ENCODE data around the gene IGFL4. TPM values are rescaled to one million over a fixed set of nuclear protein-coding genes. Genes with fewer than 3 reads are reported as not detected.

Gene IGFL4
- total RNA-seq, 4 donors from 2014 or later = not detected

DNA sequence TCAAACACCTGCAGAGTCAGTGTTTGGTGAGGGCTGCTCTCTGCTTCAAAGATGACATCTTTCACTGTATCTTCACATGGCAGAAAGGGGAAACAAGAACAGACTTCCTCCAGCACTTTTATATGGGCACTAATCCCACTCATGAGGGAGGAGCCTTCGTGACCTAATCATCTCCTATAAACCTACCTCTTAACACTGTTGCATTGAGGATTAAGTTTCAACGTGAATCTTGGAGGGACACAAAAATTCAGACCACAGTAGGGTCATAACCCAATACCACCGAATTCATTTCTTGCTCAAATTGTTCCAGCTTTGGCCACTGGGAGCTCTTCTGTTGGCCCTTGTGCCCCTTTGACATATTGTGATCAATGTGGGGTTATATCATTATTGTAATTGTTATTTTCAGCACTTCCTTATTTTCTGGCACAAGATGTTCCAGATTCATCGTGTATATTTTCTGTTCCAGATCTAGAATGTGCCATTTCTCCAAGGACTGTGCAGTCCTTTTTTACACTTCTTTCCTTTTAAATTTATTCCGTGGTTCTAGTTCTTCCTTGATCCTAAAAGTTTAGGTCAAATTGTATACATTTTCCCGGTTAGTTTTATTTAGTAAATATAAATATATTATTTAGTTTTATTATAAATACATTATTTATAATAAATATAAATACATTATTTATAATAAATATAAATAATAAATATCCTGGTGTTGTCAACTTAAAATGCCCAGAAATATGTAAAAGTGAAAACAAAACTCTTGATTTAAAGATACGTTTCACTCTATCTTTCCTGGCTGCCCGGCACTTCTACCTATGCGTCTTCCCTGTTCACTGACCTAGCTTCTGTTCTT lies 35.5 kb upstream of the IGFL4 start:
- Histone ChIP-seq H3K27ac (no peak overlapping the region), H3K9me3 (no peaks in the 10 kb centered on the region), H3K27me3 (peaks cover 62% of the 10 kb centered on the region), H3K36me3 (no peaks in the 10 kb centered on the region), H3K4me1 (peaks cover 0 to 14% (median 8%) of the 10 kb centered on the region in 4 donors), H3K4me3 (no peak overlapping the region)
- intact Hi-C loops (cut with DNase I; ENCODE audit: low total_unique reads) = loop anchor here (5.0 kb wide), 1 partner anchor 191 kb away; no protein-coding TSS in a partner anchor
- in situ Hi-C loops (cut with MboI; ENCODE audit: low pct_ligation_motif_present in 1 of 4, low pct_unique_long_range_greater_than_20kb in 1 of 4, low sequenced_read_pairs in 3 of 4) = loop anchor here in 2 of 4 donors (25.0 kb wide), 1 partner anchor 186 kb away; no protein-coding TSS in a partner anchor
- TF ChIP-seq, protein P1, sequence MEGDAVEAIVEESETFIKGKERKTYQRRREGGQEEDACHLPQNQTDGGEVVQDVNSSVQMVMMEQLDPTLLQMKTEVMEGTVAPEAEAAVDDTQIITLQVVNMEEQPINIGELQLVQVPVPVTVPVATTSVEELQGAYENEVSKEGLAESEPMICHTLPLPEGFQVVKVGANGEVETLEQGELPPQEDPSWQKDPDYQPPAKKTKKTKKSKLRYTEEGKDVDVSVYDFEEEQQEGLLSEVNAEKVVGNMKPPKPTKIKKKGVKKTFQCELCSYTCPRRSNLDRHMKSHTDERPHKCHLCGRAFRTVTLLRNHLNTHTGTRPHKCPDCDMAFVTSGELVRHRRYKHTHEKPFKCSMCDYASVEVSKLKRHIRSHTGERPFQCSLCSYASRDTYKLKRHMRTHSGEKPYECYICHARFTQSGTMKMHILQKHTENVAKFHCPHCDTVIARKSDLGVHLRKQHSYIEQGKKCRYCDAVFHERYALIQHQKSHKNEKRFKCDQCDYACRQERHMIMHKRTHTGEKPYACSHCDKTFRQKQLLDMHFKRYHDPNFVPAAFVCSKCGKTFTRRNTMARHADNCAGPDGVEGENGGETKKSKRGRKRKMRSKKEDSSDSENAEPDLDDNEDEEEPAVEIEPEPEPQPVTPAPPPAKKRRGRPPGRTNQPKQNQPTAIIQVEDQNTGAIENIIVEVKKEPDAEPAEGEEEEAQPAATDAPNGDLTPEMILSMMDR (IDR thresholded peaks at IDR 0.05) = no peak
- no peak for DNase-seq
- 16 to 28% methylated on average over 9 of the region's 9 CpGs for WGBS, 2 donors (ENCODE audit: low coverage in 1 of 2)

DNA sequence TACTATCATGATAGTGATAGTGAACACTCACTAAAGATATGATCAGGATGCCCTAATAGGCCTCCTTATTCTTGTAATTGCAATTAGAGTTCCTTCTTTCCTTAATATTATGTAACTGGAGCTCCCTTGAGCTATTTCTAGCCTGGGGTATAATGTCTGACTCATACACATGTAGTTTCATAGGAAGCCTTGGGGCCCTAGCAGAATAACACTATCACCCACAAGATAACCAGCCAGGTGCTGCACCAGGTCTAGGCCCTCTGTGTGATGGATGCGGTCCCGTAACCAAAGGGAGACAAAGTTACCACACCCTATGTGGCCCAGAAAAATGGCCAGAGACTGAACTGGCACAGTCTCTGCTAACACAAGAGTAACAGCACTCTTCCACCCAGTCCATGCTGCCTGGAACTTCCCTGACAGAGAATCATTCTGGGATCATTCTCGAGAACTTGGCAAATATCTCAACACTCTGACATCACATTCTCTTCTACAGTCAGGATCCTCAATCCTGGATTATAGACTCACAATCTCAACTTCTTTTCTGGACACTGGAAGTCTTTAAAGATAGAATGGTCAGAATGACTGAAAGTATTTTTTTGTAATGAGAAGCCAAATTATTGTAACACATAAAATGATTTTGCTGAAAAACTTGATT lies 32.6 kb upstream of the IGFL4 start:
- in situ Hi-C loops (cut with MboI; ENCODE audit: low pct_ligation_motif_present in 1 of 4, low pct_unique_long_range_greater_than_20kb in 1 of 4, low sequenced_read_pairs in 3 of 4) (no loop called here), intact Hi-C loops (cut with DNase I; ENCODE audit: low total_unique reads) (loop anchor here (5.0 kb wide), 1 partner anchor 41 kb away; no protein-coding TSS in a partner anchor)
- Histone ChIP-seq H3K27me3 (peaks cover 48% of the 10 kb centered on the region), H3K4me1 (peaks cover 0 to 14% (median 8%) of the 10 kb centered on the region in 4 donors), H3K27ac (no peak overlapping the region), H3K4me3 (no peak overlapping the region), H3K36me3 (no peaks in the 10 kb centered on the region), H3K9me3 (no peaks in the 10 kb centered on the region)
- TF ChIP-seq EP300 (IDR thresholded peaks at IDR 0.05; ENCODE audit: low read depth) = no peak
- TF ChIP-seq POLR2A (IDR thresholded peaks at IDR 0.05) = no peak
- TF ChIP-seq, protein P1 (IDR thresholded peaks at IDR 0.05) = no peak
- TF ChIP-seq POLR2AphosphoS5 (IDR thresholded peaks at IDR 0.05) = no peak
- 86% methylated on average over 3 of the region's 3 CpGs; no CpG with 5 or more reads in 1 of the 2 donors for WGBS, 2 donors (ENCODE audit: low coverage in 1 of 2)
- DNase-seq = no peak

DNA sequence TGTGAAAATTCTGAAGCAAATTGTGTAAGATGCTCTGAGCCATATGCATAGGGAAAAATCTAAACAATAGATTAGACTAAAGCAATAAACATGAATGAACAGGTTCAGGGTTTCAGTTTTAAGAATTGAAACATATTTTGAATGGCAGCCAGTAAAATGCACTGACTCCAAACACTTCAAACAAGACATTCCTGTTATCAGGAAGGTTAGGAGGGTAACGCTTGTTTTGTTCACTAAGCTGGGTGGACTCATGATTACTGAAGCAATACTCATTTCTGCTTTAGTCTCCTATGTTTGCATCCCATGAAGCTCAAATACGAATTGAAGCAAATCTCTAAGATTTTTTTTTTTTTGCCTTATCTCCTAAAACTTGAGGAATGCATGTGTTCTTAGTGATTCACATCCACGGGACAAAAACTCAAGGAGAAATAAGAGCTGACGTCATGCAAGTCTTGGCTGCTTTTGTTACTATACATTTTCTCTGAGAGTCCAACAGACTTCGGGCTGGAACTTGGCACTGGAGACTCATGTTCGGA lies 29.1 kb upstream of the IGFL4 start:
- Histone ChIP-seq H3K36me3 (no peaks in the 10 kb centered on the region), H3K4me1 (no peaks in the 10 kb centered on the region), H3K4me3 (no peak overlapping the region), H3K27ac (no peak overlapping the region), H3K27me3 (peaks cover 12% of the 10 kb centered on the region), H3K9me3 (no peaks in the 10 kb centered on the region)
- TF ChIP-seq POLR2A (IDR thresholded peaks at IDR 0.05) (no peak), POLR2AphosphoS5 (IDR thresholded peaks at IDR 0.05) (no peak), EP300 (IDR thresholded peaks at IDR 0.05; ENCODE audit: low read depth) (no peak)
- TF ChIP-seq, protein P1 (IDR thresholded peaks at IDR 0.05) = no peak
- WGBS, 2 donors (ENCODE audit: low coverage in 1 of 2) = 31 to 36% methylated on average over 6 of the region's 6 CpGs
- DNase-seq = no peak
- intact Hi-C loops (cut with DNase I; ENCODE audit: low total_unique reads) = loop anchor here (5.0 kb wide), 1 partner anchor 38 kb away; no protein-coding TSS in a partner anchor
- in situ Hi-C loops (cut with MboI; ENCODE audit: low pct_ligation_motif_present in 1 of 4, low pct_unique_long_range_greater_than_20kb in 1 of 4, low sequenced_read_pairs in 3 of 4) = no loop called here

Data from transverse colon (tissue), 4 donors.